ENCODE measurements around the gene CISD3. TPM values are rescaled to one million over a fixed set of nuclear protein-coding genes. Genes with fewer than 3 reads are reported as not detected.

CISD3 gene
- total RNA-seq, 1 donor from 2014 or later = 5.9 TPM

DNA sequence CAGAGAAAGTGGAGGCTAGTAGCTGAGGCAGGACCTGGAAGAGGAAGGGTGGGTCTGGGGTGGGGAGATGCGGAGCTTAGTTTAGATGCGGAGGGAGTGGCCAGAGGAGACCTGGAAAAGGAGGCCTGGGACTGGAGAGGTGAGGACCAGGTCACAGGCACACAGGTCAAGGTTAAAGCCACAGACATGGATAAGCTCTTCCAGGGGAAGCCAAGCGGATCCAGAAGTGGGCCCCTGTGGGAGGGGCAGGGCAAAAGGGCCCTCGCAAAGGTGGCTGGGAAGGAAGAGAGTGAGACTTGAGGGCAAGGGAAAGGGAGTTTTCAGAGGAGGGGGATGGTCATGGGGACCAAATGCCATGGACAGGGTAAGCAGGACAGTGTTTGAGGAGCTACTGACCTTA lies 39.0 kb upstream of the CISD3 start:
- Mint-ChIP-seq H3K36me3 (ENCODE audit: insufficient read depth) (peaks cover 1% of the 10 kb centered on the region), H3K27ac (no peak overlapping the region), H3K4me1 (ENCODE audit: low read depth) (no peaks in the 10 kb centered on the region), H3K4me3 (ENCODE audit: low read depth) (no peak overlapping the region), H3K27me3 (peaks cover 23% of the 10 kb centered on the region), H3K9me3 (ENCODE audit: low read depth) (no peaks in the 10 kb centered on the region)
- TF ChIP-seq, protein P1, sequence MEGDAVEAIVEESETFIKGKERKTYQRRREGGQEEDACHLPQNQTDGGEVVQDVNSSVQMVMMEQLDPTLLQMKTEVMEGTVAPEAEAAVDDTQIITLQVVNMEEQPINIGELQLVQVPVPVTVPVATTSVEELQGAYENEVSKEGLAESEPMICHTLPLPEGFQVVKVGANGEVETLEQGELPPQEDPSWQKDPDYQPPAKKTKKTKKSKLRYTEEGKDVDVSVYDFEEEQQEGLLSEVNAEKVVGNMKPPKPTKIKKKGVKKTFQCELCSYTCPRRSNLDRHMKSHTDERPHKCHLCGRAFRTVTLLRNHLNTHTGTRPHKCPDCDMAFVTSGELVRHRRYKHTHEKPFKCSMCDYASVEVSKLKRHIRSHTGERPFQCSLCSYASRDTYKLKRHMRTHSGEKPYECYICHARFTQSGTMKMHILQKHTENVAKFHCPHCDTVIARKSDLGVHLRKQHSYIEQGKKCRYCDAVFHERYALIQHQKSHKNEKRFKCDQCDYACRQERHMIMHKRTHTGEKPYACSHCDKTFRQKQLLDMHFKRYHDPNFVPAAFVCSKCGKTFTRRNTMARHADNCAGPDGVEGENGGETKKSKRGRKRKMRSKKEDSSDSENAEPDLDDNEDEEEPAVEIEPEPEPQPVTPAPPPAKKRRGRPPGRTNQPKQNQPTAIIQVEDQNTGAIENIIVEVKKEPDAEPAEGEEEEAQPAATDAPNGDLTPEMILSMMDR (IDR thresholded peaks at IDR 0.05; ENCODE audit: unreplicated experiment) = no peak
- DNase-seq (ENCODE audit: low spot score, unreplicated experiment) = no peak

DNA sequence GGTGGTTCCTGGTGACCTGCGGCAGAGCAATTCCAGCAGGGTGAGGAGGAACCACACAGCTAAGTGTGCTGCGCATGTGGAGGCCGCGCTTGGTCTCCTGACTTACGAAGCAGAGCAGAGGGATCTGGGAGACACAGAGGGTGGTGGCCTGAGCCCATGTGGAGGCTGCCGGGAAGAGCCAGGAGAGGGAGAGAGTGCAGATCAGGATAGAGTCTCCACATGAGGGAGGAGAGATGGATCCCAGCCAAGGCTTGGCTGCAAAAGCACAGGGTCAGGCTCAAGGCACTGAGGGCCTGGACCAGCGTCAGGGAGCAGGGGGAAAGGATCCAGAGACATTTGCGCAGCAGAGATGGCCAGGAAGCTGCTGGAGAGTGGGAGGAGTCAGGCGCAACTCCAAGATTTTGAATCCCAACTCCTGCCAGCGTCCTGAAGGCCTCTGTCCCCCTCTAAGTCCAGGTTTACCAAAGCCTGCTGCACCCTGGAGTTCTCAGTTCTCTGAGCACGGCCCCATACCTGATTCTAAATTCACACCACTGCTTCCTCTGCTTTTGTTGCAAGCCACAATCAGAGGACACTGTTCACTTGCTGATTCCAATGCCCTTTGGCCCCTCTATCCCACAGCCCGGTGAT lies 36.3 kb upstream of the CISD3 start:
- H3K4me1 Mint-ChIP-seq (ENCODE audit: low read depth) = no peaks in the 10 kb centered on the region
- TF ChIP-seq, protein P1 (IDR thresholded peaks at IDR 0.05; ENCODE audit: unreplicated experiment) = no peak

DNA sequence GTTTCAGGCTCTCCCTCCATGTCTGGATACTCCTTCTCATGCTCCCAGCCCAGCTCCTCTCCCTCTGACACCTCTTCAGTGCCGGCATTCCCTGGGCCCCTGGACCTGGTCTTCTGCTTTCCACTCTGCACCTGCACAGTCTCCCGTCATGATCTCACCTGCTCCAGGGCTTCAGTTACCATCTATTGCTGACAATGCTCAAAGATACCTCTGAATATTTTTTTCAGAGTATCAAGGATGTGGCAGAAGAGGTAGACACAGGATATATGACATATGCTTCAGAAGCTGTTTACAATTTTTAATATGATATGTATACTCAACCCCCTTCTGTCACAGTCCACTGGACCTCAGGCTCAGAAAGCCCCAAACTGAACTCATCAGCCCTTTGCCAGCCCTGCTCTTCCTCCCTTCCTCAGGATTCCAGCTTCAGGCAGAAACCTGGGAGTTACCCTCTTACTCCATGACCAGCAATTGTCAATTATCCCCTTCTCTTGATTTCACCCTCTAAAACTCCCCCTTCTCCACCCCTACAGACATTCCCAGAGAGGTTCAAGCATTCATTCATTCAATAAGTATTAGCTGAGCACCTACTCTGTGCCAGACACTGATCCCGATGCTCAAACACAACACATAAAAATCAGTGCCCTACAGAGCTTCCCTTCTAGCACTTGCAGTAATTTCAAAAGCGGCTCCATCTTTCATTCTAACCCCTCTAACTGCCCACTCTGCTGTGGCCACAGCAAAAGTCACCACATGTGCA lies 32.9 kb upstream of the CISD3 start:
- peaks cover 40% of the 10 kb centered on the region for H3K27me3 Mint-ChIP-seq
- no peak for DNase-seq (ENCODE audit: low spot score, unreplicated experiment)
- H3K9me3 Mint-ChIP-seq (ENCODE audit: low read depth) = no peaks in the 10 kb centered on the region
- H3K4me1 Mint-ChIP-seq (ENCODE audit: low read depth) = peaks cover 8% of the 10 kb centered on the region
- TF ChIP-seq, protein P1 (IDR thresholded peaks at IDR 0.05; ENCODE audit: unreplicated experiment) = no peak
- H3K27ac Mint-ChIP-seq = no peak overlapping the region
- H3K4me3 Mint-ChIP-seq (ENCODE audit: low read depth) = no peak overlapping the region
- no peaks in the 10 kb centered on the region for H3K36me3 Mint-ChIP-seq (ENCODE audit: insufficient read depth)

More for the DNA sequence above, 36.3 kb upstream of the CISD3 start:
- DNase-seq (ENCODE audit: low spot score, unreplicated experiment) = no peak
- H3K9me3 Mint-ChIP-seq (ENCODE audit: low read depth) = no peaks in the 10 kb centered on the region
- H3K27ac Mint-ChIP-seq = no peak overlapping the region
- H3K27me3 Mint-ChIP-seq = peaks cover 35% of the 10 kb centered on the region
- no peak overlapping the region for H3K4me3 Mint-ChIP-seq (ENCODE audit: low read depth)
- H3K36me3 Mint-ChIP-seq (ENCODE audit: insufficient read depth) = peaks cover 1% of the 10 kb centered on the region

DNA sequence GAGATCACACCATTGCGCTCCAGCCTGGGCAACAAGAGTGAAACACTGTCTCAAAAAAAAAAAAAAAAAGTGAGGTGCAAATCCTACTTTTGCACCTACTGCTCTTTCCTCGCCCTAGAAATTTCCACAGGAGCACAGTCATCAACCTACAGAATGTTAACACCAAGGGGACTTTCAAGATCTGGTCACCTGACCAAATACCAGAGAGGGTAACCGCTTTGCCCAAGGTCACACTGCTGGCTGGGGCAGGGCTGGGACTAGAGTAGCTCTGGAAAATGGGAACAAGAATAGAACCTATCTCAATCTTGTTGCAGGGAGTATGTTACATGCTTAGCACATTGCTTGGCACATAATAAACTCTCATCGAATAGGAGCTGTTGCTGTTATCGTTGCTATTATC lies 31.4 kb upstream of the CISD3 start:
- Mint-ChIP-seq H3K4me3 (ENCODE audit: low read depth) (no peak overlapping the region), H3K27ac (no peak overlapping the region), H3K36me3 (ENCODE audit: insufficient read depth) (no peaks in the 10 kb centered on the region), H3K9me3 (ENCODE audit: low read depth) (no peaks in the 10 kb centered on the region), H3K27me3 (peaks cover 41% of the 10 kb centered on the region), H3K4me1 (ENCODE audit: low read depth) (peaks cover 12% of the 10 kb centered on the region)
- TF ChIP-seq, protein P1 (IDR thresholded peaks at IDR 0.05; ENCODE audit: unreplicated experiment) = no peak
- DNase-seq (ENCODE audit: low spot score, unreplicated experiment) = no peak

DNA sequence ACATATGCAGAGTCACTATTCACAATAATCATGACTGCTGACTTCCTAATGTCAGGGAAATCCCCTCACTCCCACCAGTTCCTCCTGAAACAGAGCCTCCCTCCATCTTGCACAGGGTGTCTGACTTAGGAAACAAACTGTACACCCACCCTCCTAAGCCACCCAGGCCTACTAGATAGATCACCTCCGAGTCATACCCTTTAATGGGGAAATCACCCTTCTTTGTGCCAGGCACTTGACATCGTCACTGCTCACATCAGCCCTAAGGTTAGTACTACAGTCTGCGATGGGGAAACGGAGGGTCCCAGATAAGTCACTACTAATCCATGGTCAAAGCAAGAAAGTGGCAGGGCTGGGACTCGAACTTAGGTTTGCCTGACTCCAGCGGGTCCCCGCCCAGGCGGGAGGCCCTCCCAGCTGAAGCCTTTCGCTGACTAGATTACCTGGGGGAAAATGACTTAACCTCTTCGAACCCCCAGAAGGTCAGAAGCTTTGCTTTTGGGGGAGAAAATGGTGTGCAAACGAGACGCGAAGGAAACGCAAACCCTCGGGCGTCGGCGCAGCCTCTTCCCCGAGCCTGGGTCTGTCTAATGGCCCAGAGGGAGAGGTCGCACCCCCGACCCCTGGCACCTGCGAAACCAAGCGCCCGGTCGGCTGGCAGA lies 28.5 kb upstream of the CISD3 start:
- peaks cover 24% of the 10 kb centered on the region for H3K4me1 Mint-ChIP-seq (ENCODE audit: low read depth)
- no peaks in the 10 kb centered on the region for H3K36me3 Mint-ChIP-seq (ENCODE audit: insufficient read depth)
- peaks cover 39% of the 10 kb centered on the region for H3K27me3 Mint-ChIP-seq
- peak overlapping the region; percentile 70 for H3K27ac Mint-ChIP-seq
- peak overlapping the region; percentile 73 for H3K4me3 Mint-ChIP-seq (ENCODE audit: low read depth)
- H3K9me3 Mint-ChIP-seq (ENCODE audit: low read depth) = no peaks in the 10 kb centered on the region
- TF ChIP-seq, protein P1 (IDR thresholded peaks at IDR 0.05; ENCODE audit: unreplicated experiment) = no peak
- no peak for DNase-seq (ENCODE audit: low spot score, unreplicated experiment)

Measured in progenitor cell of endocrine pancreas (in vitro differentiated cells).